Measurements from ENCODE around the gene THSD4. TPM values are rescaled to one million over a fixed set of nuclear protein-coding genes. Genes with fewer than 3 reads are reported as not detected.

Gene THSD4
- total and polyA plus RNA-seq, 2 of the 8 experiments (the other 6 are each of a cell fraction or from before 2014, with no cell fraction given): 2.5 to 6.2 TPM

DNA sequence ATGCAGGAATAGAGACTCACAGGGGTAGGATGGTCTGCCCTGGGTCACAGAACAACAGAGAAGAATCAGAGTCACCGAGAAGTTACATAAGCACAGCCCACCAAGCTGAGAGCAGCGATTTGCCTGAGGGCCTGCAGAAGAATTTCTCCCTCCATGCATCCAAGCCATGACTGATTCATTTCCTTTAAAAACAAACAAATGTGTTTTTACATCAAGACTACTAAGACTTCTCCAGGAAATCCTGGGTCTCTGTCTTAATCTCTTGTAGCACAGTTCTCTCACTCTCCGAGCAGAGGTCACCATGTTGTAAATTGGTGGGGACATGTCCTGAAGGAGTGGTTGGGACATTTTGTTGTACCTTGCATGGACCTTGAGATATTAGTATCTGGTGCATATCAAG lies 159.8 kb downstream of the THSD4 start:
- H2BK120ac ChIP-seq (replicated peaks; ENCODE audit: low read depth, low read length): no peak overlapping the region
- no peak overlapping the region for H3K14ac ChIP-seq (ENCODE audit: insufficient read length)
- H2BK15ac ChIP-seq (ENCODE audit: low read length): no peak overlapping the region
- WGBS, 2 experiments (ENCODE audit: extremely low coverage in 1 of 2, insufficient coverage in 1 of 2, insufficient read length in 1 of 2, insufficient replicate concordance in 2 of 2, low coverage in 1 of 2, low lambda C conversion rate in 2 of 2, missing lambda C conversion rate in 1 of 2): 91% methylated on average over 3 of the region's 3 CpGs; no CpG with 5 or more reads in 1 of the 2 experiments
- H3K23ac ChIP-seq (ENCODE audit: insufficient read length): no peak overlapping the region
- no peak overlapping the region for H2BK12ac ChIP-seq (ENCODE audit: low read depth, low read length)
- H3K79me2 ChIP-seq (ENCODE audit: control insufficient read depth in 1 of 2, insufficient read depth in 2 of 2, low read length in 2 of 2): no peaks in the 10 kb centered on the region
- H3K4me2 ChIP-seq (ENCODE audit: insufficient read depth in 1 of 2, low read depth in 2 of 2, low read length in 2 of 2): no peak overlapping the region
- no peak overlapping the region for H3K4me3 ChIP-seq (ENCODE audit: extremely low read depth in 1 of 4, insufficient read depth in 2 of 4, low read depth in 3 of 4, low read length in 4 of 4)
- no peaks in the 10 kb centered on the region; the same call in 1 of the 2 replicates for H3K79me1 ChIP-seq (ENCODE audit: low read depth, low read length)
- no peak overlapping the region for H3K18ac ChIP-seq (ENCODE audit: extremely low read depth, low read length)
- no peak overlapping the region for H3K9ac ChIP-seq (replicated peaks in 1 of 4; ENCODE audit: extremely low read depth in 1 of 4, low read depth in 3 of 4, low read length in 3 of 4)
- H3K4ac ChIP-seq (replicated peaks; ENCODE audit: insufficient read length, low read depth, low read length): no peak overlapping the region
- no peaks in the 10 kb centered on the region for H3K23me2 ChIP-seq (ENCODE audit: low read depth, low read length)
- no peak overlapping the region for H3K27ac ChIP-seq (ENCODE audit: low read depth, low read length)
- no peak overlapping the region for H2AK5ac ChIP-seq (ENCODE audit: low read depth, low read length)
- DNase-seq (ENCODE audit: low read depth in 1 of 2, low spot score in 2 of 2) (no peak), FAIRE-seq (no peak)
- ChIA-PET CTCF (ENCODE audit: partially characterized antibody) (interaction anchor here (0.6 to 1.3 kb wide), 2 partner anchors 168 to 672 kb away, joined by 4 read pairs; no protein-coding TSS in a partner anchor), POLR2A (ENCODE audit: partially characterized antibody) (no interaction called here)
- no peak overlapping the region for H4K8ac ChIP-seq (ENCODE audit: extremely low read depth, insufficient read depth, low read length)
- H3K9me3 ChIP-seq (ENCODE audit: insufficient read depth in 2 of 2, low read depth in 1 of 2, low read length in 1 of 2): no peaks in the 10 kb centered on the region
- no peaks in the 10 kb centered on the region for H4K20me1 ChIP-seq (replicated peaks in 1 of 2; ENCODE audit: control insufficient read depth in 1 of 2, insufficient read depth in 2 of 2, low read length in 2 of 2)
- no peaks in the 10 kb centered on the region for H3K4me1 ChIP-seq (replicated peaks in 1 of 4; ENCODE audit: control insufficient read depth in 3 of 4, insufficient read depth in 4 of 4, low read length in 3 of 4)
- no peaks in the 10 kb centered on the region for H3K36me3 ChIP-seq (ENCODE audit: control insufficient read depth in 2 of 4, insufficient read depth in 4 of 4, low read length in 3 of 4)
- no peak overlapping the region for H2BK5ac ChIP-seq (ENCODE audit: low read depth, low read length)
- H3K56ac ChIP-seq (replicated peaks; ENCODE audit: insufficient read length, low read depth, low read length): no peak overlapping the region
- no peak overlapping the region for H4K91ac ChIP-seq (replicated peaks; ENCODE audit: insufficient read length, low read length)
- no peak overlapping the region for H2AFZ ChIP-seq (ENCODE audit: low read length)
- no peak overlapping the region for H2BK20ac ChIP-seq (ENCODE audit: low read length)
- no peaks in the 10 kb centered on the region for H3K27me3 ChIP-seq (replicated peaks in 1 of 4; ENCODE audit: control insufficient read depth in 3 of 4, extremely low read depth in 1 of 4, insufficient read depth in 3 of 4, low read length in 3 of 4)
- no peak overlapping the region for H4K5ac ChIP-seq (ENCODE audit: insufficient read length, low read depth, low read length)
- TF ChIP-seq POU5F1 (IDR thresholded peaks at IDR 0.05; ENCODE audit: low read depth, low read length) (no peak), RAD21 (IDR thresholded peaks at IDR 0.05 in 1 of 2, conservative IDR thresholded peaks at IDR 0.05 in 1 of 2; ENCODE audit: low read depth in 2 of 2, low read length in 2 of 2) (no peak), POLR2A (IDR thresholded peaks at IDR 0.05; ENCODE audit: control extremely low read depth in 1 of 2, low read depth in 2 of 2, low read length in 2 of 2) (no peak)

Data from H1 (cell line).